Breast epithelium (tissue), 4 donors: ENCODE data around the gene ACOT13. TPM values are rescaled to one million over a fixed set of nuclear protein-coding genes. Genes with fewer than 3 reads are reported as not detected.
"Not testable (repeated sequence)": the region's sequence is repeated elsewhere in the genome, so short reads cannot be mapped to it uniquely, and the experiment has no call there.

Experiments used
- DNase-seq, 2 donors: peaks; one replicate each; pipeline ENCODE4 v3.0.0-alpha.2; 2019; ENCODE audit warnings: low spot score in 2 of 2
- H3K27ac ChIP-seq, 2 donors: fragments of 200-600 bp; sonication (generic) in 1 of 2; one replicate each; pipeline ENCODE4 v1.5.1; 2016 to 2019; ENCODE audit warnings: mild to moderate bottlenecking in 1 of 2
- H3K27me3 ChIP-seq, 2 donors: fragments of 200-600 bp; sonication (generic) in 1 of 2; one replicate each; pipeline versions ENCODE4 v1.5.1 to v1.6.0; 2017 to 2019; ENCODE audit warnings: control low read depth in 1 of 2, mild to moderate bottlenecking in 1 of 2
- H3K36me3 ChIP-seq: fragments of 200-600 bp; one replicate; pipeline ENCODE4 v1.5.1; 2019
- H3K4me1 ChIP-seq, 2 donors: fragments of 200-600 bp; sonication (generic); one replicate each; pipeline ENCODE4 v1.5.1; 2016 to 2019; ENCODE audit warnings: control low read depth in 1 of 2
- H3K4me3 ChIP-seq, 3 donors: fragments of 200-600 bp; sonication (generic); 1 replicate in 2 of 3; 2 replicates in 1 of 3; pipeline ENCODE4 v1.5.1; 2016 to 2019; ENCODE audit warnings: mild to moderate bottlenecking in 3 of 3, moderate library complexity in 2 of 3
- H3K9me3 ChIP-seq, 2 donors: fragments of 200-600 bp; sonication (generic) in 1 of 2; one replicate each; pipeline ENCODE4 v1.5.1; 2016 to 2019; ENCODE audit warnings: control low read depth in 1 of 2
- POLR2A ChIP-seq: fragments of 450-650 bp; IDR thresholded peaks from one replicate; pipeline ENCODE4 v1.6.1; 2016; ENCODE audit warnings: antibody characterized with exemption, mild to moderate bottlenecking, moderate library complexity
- POLR2AphosphoS5 ChIP-seq, 3 donors: sonication (generic); formaldehyde crosslinking; IDR thresholded peaks; one replicate each; pipeline ENCODE4 v1.6.1; 2017; ENCODE audit warnings: antibody characterized with exemption in 3 of 3
- intact Hi-C: fragments of 100-400 bp; cut with DNase I; formaldehyde crosslinking; loops from one replicate; pipeline ENCODE4 v1.15.1; 2023; ENCODE audit warnings: low total_unique reads
- total RNA-seq, 3 donors: library from RNA; depleted of rRNA; stranded (reverse); fragments of >200 nt; gene quantifications; one replicate each; pipeline ENCODE4 v1.1.0, GENCODE V29; 2016
- TF ChIP-seq, protein P1 (sequence below), 3 donors: fragments of 450-650 bp; IDR thresholded peaks; one replicate each; pipeline ENCODE4 v1.5.1; 2016 to 2017; ENCODE audit warnings: antibody characterized with exemption in 3 of 3, mild to moderate bottlenecking in 3 of 3, moderate library complexity in 3 of 3

ACOT13 gene
- total RNA-seq, 3 donors from 2014 or later = 6.3 to 12.0 (median 8.2) TPM

- Histone ChIP-seq H3K4me3 (no peak overlapping the region), H3K4me1 (no peaks in the 10 kb centered on the region), H3K27me3 (no peaks in the 10 kb centered on the region), H3K9me3 (no peaks in the 10 kb centered on the region), H3K36me3 (no peaks in the 10 kb centered on the region), H3K27ac (no peak overlapping the region)
- no peak for DNase-seq
- intact Hi-C loops = no loop called here
- TF ChIP-seq POLR2AphosphoS5 (IDR thresholded peaks at IDR 0.05) (no peak), POLR2A (no peak)
- TF ChIP-seq, protein P1, sequence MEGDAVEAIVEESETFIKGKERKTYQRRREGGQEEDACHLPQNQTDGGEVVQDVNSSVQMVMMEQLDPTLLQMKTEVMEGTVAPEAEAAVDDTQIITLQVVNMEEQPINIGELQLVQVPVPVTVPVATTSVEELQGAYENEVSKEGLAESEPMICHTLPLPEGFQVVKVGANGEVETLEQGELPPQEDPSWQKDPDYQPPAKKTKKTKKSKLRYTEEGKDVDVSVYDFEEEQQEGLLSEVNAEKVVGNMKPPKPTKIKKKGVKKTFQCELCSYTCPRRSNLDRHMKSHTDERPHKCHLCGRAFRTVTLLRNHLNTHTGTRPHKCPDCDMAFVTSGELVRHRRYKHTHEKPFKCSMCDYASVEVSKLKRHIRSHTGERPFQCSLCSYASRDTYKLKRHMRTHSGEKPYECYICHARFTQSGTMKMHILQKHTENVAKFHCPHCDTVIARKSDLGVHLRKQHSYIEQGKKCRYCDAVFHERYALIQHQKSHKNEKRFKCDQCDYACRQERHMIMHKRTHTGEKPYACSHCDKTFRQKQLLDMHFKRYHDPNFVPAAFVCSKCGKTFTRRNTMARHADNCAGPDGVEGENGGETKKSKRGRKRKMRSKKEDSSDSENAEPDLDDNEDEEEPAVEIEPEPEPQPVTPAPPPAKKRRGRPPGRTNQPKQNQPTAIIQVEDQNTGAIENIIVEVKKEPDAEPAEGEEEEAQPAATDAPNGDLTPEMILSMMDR (IDR thresholded peaks at IDR 0.05) = no peak
Observed at GRCh38 chr6:24723270-24723669, 56.4 kb downstream of the ACOT13 start.

- H3K4me1 ChIP-seq, H3K4me3 ChIP-seq, DNase-seq, H3K27ac ChIP-seq, H3K27me3 ChIP-seq, H3K36me3 ChIP-seq, intact Hi-C loops: not testable (repeated sequence)
- peaks cover 9 to 12% of the 10 kb centered on the region in 2 donors for H3K9me3 ChIP-seq
Observed at GRCh38 chr6:24730653-24731052, 63.8 kb downstream of the ACOT13 start.

DNA sequence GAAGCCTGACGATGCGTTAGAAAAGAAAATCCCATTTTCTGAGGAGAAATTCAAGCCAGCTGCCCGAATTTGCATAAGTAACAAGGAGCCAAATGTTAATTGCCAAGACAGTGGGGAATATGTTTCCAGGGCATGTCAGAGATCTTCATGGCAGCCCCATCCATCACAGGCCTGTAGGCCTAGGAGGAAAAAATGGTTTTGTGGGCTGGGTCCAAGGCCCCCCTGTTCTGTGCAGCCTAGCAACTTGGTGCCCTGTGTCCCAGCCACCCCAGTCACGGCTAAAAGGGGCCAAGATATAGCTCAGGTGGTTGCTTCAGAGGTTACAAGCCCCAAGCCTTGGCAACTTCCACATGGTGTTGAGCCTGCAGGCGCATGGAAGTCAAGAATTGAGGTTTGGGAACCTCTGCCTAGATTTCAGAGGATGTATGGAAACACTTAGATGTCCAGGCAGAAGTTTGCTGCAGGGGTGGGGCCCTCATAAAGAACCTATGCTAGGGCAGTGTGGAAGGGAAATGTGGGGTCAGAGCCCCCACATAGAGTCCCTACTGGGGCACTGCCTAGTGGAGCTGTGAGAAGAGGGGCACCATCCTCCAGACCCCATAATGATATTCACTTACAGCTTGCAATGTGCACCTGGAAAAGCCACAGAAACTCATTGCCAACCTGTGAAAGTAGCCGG lies 64.7 kb downstream of the ACOT13 start:
- H3K4me3 ChIP-seq, intact Hi-C loops, H3K27ac ChIP-seq, H3K27me3 ChIP-seq, H3K4me1 ChIP-seq, H3K36me3 ChIP-seq, DNase-seq: not testable (repeated sequence)
- peaks cover 9 to 12% of the 10 kb centered on the region in 2 donors for H3K9me3 ChIP-seq

GRCh38 chr6:24734166-24734565 lies 67.3 kb downstream of the ACOT13 start:
- Histone ChIP-seq H3K27ac (no peak overlapping the region), H3K4me1 (no peaks in the 10 kb centered on the region), H3K27me3 (no peaks in the 10 kb centered on the region), H3K4me3 (no peak overlapping the region), H3K36me3 (no peaks in the 10 kb centered on the region), H3K9me3 (peaks cover 9 to 12% of the 10 kb centered on the region in 2 donors)
- TF ChIP-seq POLR2AphosphoS5 (IDR thresholded peaks at IDR 0.05) (no peak), POLR2A (no peak)
- TF ChIP-seq, protein P1 (IDR thresholded peaks at IDR 0.05) = no peak
- intact Hi-C loops = no loop called here
- DNase-seq = no peak

GRCh38 chr6:24734710-24735109 lies 67.8 kb downstream of the ACOT13 start:
- intact Hi-C loops, H3K4me3 ChIP-seq, H3K27ac ChIP-seq, H3K4me1 ChIP-seq, H3K27me3 ChIP-seq, DNase-seq, H3K36me3 ChIP-seq: not testable (repeated sequence)
- peaks cover 9 to 12% of the 10 kb centered on the region in 2 donors for H3K9me3 ChIP-seq

- TF ChIP-seq, protein P1 (IDR thresholded peaks at IDR 0.05) = no peak
- TF ChIP-seq POLR2AphosphoS5 (IDR thresholded peaks at IDR 0.05) = no peak
- no peak for TF ChIP-seq POLR2A
- Histone ChIP-seq H3K4me1 (no peaks in the 10 kb centered on the region), H3K9me3 (no peaks in the 10 kb centered on the region), H3K27me3 (no peaks in the 10 kb centered on the region), H3K4me3 (no peak overlapping the region), H3K27ac (no peak overlapping the region), H3K36me3 (no peaks in the 10 kb centered on the region)
- no peak for DNase-seq
- intact Hi-C loops = no loop called here
Observed at GRCh38 chr6:24738741-24739140, 71.9 kb downstream of the ACOT13 start.

DNA sequence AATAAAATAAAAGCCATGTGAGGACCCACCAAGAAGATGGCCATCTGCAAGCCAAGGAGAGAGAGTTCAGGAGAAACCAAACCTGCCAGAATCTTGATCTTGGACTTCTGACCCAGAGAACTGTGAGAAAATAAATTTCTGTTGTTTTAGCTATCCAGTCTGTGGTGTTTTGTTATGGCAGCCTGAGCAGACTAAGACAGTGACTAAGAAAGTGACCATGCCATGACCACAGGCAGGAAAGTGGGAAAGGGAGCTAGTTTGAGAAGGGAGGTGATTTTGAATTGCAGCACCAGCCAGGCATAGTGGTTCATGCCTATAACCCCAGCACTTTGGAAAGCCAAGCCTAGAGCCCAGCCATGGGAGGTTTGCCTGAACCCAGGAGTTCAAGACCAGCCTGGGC lies 74.0 kb downstream of the ACOT13 start:
- Histone ChIP-seq H3K36me3 (no peaks in the 10 kb centered on the region), H3K4me3 (no peak overlapping the region), H3K27ac (no peak overlapping the region), H3K9me3 (no peaks in the 10 kb centered on the region), H3K4me1 (no peaks in the 10 kb centered on the region), H3K27me3 (no peaks in the 10 kb centered on the region)
- DNase-seq = no peak
- TF ChIP-seq, protein P1 (IDR thresholded peaks at IDR 0.05) = no peak
- no peak for TF ChIP-seq POLR2A
- TF ChIP-seq POLR2AphosphoS5 (IDR thresholded peaks at IDR 0.05) = no peak
- intact Hi-C loops = no loop called here
